WERI-Rb-1 (cell line): ENCODE measurements around the gene NEK3.

Experiments used
- DNase-seq: peaks from one replicate; pipeline ENCODE4 v3.0.0-alpha.2; 2020
- H3K27ac ChIP-seq: fragments of 250-450 bp; sonication (Bioruptor Pico); 2 replicates; pipeline ENCODE4 v1.5.1; 2020; ENCODE audit warnings: mild to moderate bottlenecking, moderate library complexity
- H3K27me3 ChIP-seq: fragments of 250-450 bp; sonication (Bioruptor Pico); 2 replicates; pipeline ENCODE4 v1.5.1; 2021; ENCODE audit warnings: mild to moderate bottlenecking, low read depth, moderate library complexity; ENCODE audit not compliant: insufficient read depth, severe bottlenecking
- H3K36me3 ChIP-seq: fragments of 250-450 bp; sonication (Bioruptor Pico); 2 replicates; pipeline ENCODE4 v1.5.1; 2020; ENCODE audit warnings: mild to moderate bottlenecking, moderate library complexity
- H3K4me3 ChIP-seq: 2 replicates; pipeline ENCODE4 v1.5.1; 2011; ENCODE audit warnings: low read depth, mild to moderate bottlenecking, control low read depth, low read length
- H3K9me3 ChIP-seq: fragments of 250-450 bp; sonication (Bioruptor Pico); 2 replicates; pipeline ENCODE4 v1.5.1; 2021; ENCODE audit warnings: mild to moderate bottlenecking, moderate library complexity; ENCODE audit not compliant: severe bottlenecking
- TF ChIP-seq, protein P1 (sequence below): IDR thresholded peaks from 2 replicates; pipeline ENCODE4 v1.5.1; 2011; ENCODE audit warnings: low read depth, mild to moderate bottlenecking, control low read depth, inconsistent platforms, low read length

Gene NEK3

GRCh38 chr13:52162279-52163101 is 3.1 kb upstream of the NEK3 start:
- no peak for DNase-seq
- H3K36me3 ChIP-seq = no peaks in the 10 kb centered on the region
- no peak overlapping the region for H3K4me3 ChIP-seq

DNA sequence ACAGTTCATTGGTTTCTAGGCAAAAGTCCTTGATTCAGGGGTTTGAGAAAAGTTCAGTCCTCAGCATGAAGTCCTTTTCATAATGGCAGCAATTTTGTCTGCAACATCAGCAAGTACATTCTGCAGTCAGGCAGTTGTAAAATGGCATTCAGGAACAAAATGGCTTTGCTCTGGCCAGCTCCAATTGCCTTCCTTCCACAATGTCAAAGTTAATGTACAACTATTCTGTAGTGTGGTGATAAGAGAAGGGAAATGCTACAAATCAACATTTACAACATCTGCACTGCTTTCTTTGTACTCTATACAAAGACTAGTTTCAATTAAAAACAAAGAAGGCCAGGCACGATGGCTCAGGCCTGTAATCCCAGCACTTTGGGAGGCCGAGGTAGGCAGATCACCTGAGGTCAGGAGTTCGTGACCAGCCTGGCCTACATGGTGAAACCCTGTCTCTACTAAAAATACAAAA is 1.8 kb upstream of the NEK3 start:
- no peak overlapping the region for H3K27ac ChIP-seq
- TF ChIP-seq, protein P1, sequence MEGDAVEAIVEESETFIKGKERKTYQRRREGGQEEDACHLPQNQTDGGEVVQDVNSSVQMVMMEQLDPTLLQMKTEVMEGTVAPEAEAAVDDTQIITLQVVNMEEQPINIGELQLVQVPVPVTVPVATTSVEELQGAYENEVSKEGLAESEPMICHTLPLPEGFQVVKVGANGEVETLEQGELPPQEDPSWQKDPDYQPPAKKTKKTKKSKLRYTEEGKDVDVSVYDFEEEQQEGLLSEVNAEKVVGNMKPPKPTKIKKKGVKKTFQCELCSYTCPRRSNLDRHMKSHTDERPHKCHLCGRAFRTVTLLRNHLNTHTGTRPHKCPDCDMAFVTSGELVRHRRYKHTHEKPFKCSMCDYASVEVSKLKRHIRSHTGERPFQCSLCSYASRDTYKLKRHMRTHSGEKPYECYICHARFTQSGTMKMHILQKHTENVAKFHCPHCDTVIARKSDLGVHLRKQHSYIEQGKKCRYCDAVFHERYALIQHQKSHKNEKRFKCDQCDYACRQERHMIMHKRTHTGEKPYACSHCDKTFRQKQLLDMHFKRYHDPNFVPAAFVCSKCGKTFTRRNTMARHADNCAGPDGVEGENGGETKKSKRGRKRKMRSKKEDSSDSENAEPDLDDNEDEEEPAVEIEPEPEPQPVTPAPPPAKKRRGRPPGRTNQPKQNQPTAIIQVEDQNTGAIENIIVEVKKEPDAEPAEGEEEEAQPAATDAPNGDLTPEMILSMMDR = no peak
- DNase-seq = no peak
- H3K4me3 ChIP-seq = no peak overlapping the region
- H3K27me3 ChIP-seq = no peaks in the 10 kb centered on the region
- no peaks in the 10 kb centered on the region for H3K36me3 ChIP-seq
- H3K9me3 ChIP-seq = no peaks in the 10 kb centered on the region

More at GRCh38 chr13:52162279-52163101, 3.1 kb upstream of the NEK3 start:
- TF ChIP-seq, protein P1 = no peak
- Histone ChIP-seq H3K27ac (no peak overlapping the region), H3K9me3 (no peaks in the 10 kb centered on the region), H3K27me3 (no peaks in the 10 kb centered on the region)

DNA sequence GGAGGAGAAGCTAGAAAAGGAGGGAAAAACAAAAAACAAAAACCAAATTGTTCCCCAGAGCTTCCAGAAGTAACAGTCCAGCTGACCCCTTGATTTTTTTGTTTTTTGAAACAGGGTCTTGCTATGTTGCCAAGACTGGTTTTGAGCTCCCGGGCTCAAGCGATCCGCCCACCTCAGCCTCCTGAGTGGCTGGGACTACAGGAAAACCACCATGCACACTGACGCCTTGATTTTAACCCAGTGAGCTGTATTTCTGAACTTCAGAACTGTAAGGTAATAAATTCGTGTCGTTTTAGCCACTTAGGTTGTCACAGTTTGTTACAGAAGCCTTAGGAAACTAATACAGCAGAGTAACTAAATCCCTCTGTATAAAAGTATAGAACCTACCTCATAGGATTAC is 1.1 kb upstream of the NEK3 start:
- TF ChIP-seq, protein P1 = no peak
- no peak overlapping the region for H3K4me3 ChIP-seq
- no peak for DNase-seq
- H3K36me3 ChIP-seq = no peaks in the 10 kb centered on the region
- no peak overlapping the region for H3K27ac ChIP-seq
- H3K27me3 ChIP-seq = no peaks in the 10 kb centered on the region
- no peaks in the 10 kb centered on the region for H3K9me3 ChIP-seq

DNA sequence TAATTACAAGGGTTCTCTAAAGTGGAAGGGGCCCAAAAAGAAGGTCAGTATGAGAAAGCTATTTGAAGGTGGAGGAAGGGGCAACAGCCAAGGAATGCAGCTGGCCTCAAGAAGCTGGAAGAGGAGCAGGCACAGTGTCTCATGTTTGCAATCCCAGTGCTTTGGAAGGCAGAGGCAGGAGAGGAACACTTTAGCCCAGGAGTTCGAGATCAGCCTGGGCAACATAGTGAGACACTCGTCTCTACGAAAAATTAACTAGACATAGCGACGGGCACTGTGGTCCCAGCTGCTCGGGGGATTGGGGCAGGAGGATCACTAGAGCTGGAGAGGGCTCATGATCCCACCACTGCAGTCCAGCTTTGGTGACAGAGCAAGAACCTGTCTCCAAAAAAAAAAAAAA is 656 bp upstream of the NEK3 start:
- no peak for DNase-seq
- TF ChIP-seq, protein P1 = no peak
- no peak overlapping the region for H3K4me3 ChIP-seq
- no peaks in the 10 kb centered on the region for H3K27me3 ChIP-seq
- no peaks in the 10 kb centered on the region for H3K36me3 ChIP-seq
- no peak overlapping the region for H3K27ac ChIP-seq
- no peaks in the 10 kb centered on the region for H3K9me3 ChIP-seq

- H3K4me3 ChIP-seq = peak overlapping the region; percentile 81
- peak; percentile 7 for DNase-seq
- no peaks in the 10 kb centered on the region for H3K9me3 ChIP-seq
- H3K36me3 ChIP-seq = no peaks in the 10 kb centered on the region
- TF ChIP-seq, protein P1 = no peak
- H3K27me3 ChIP-seq = no peaks in the 10 kb centered on the region
- peak overlapping the region; percentile 59; the same call in 1 of the 2 replicates for H3K27ac ChIP-seq
Measured at GRCh38 chr13:52158629-52159158, 703 bp downstream of the NEK3 start.
